ENCODE measurements around the gene MYL11. TPM values are rescaled to one million over a fixed set of nuclear protein-coding genes. Genes with fewer than 3 reads are reported as not detected.
A peak's percentile ranks its signal among the peaks of the same experiment; 100 is the strongest.

MYL11 gene
- total RNA-seq, 1 experiment from 2014 or later = not detected

- Histone ChIP-seq H3K9me3 (ENCODE audit: control insufficient read depth in 1 of 2, insufficient read depth in 1 of 2, low read depth in 1 of 2, low read length in 2 of 2) (no peaks in the 10 kb centered on the region), H3K4me3 (replicated peaks in 1 of 2; ENCODE audit: low read depth in 1 of 2, low read length in 2 of 2) (no peak overlapping the region), H3K79me2 (ENCODE audit: insufficient read depth, low read length) (peaks cover 27% of the 10 kb centered on the region), H3K27ac (ENCODE audit: low read depth, low read length) (peak overlapping the region; percentile 83; the same call in 1 of the 2 replicates), H3K9ac (ENCODE audit: low read length) (no peak overlapping the region), H2AFZ (ENCODE audit: low read depth, low read length, poor library complexity, severe bottlenecking) (no peak overlapping the region), H3K36me3 (ENCODE audit: control insufficient read depth in 1 of 2, insufficient read depth in 2 of 2, low read length in 2 of 2) (peaks cover 10 to 34% of the 10 kb centered on the region in 2 experiments; a peak in 2 of 4 replicates), H3K27me3 (ENCODE audit: insufficient read depth, low read length) (no peaks in the 10 kb centered on the region), H3K4me2 (ENCODE audit: low read length) (peak overlapping the region; percentile 28; the same call in 1 of the 2 replicates), H4K20me1 (ENCODE audit: insufficient read depth) (peaks cover 3% of the 10 kb centered on the region; the same call in 1 of the 2 replicates), H3K9me2 (ENCODE audit: insufficient read depth) (no peaks in the 10 kb centered on the region), H3K4me1 (ENCODE audit: control insufficient read depth in 1 of 2, insufficient read depth in 2 of 2, low read length in 2 of 2) (peaks cover 6 to 40% of the 10 kb centered on the region in 2 experiments; a peak in 3 of 4 replicates)
- ChIA-PET CTCF (interaction anchor here (0.9 to 4.9 kb wide), 10 partner anchors 8 to 324 kb away, joined by 3 to 52 read pairs (median 6); partner anchors contain the start of genes DCTPP1, ZNF48 and ZNF771), RAD21 (ENCODE audit: low non-redundant PET in 1 of 2, low total read pairs in 2 of 2, uncharacterized antibody in 2 of 2, unreplicated experiment in 2 of 2) (interaction anchor here (0.9 to 1.4 kb wide), 3 partner anchors 10 to 13 kb away, joined by 3 to 4 read pairs (median 4); partner anchors contain the start of genes DCTPP1 (in 2 of the 2) and ZNF771 (in 1 of the 2)), POLR2A (interaction anchor here (0.9 to 2.0 kb wide), 6 partner anchors 7 to 217 kb away, joined by 3 to 15 read pairs (median 7); partner anchors contain the start of genes DCTPP1, ZNF48, ZNF764 and ZNF771)
- intact Hi-C loops (cut with micrococcal nuclease) = no loop called here
- no TSS peak for BruUV-seq (replicated peaks)
- DNase-seq (ENCODE audit: low read depth, low spot score) (no peak), ATAC-seq (no peak)
- no peak for TF ChIP-seq RAD21 (IDR thresholded peaks at IDR 0.05; ENCODE audit: low read depth)
- no peak for TF ChIP-seq MAX (IDR thresholded peaks at IDR 0.05)
- TF ChIP-seq ZNF274 (IDR thresholded peaks at IDR 0.05; ENCODE audit: low read depth, low read length) = no peak
- TF ChIP-seq SIN3A (IDR thresholded peaks at IDR 0.05; ENCODE audit: low read depth) = no peak
- no peak for TF ChIP-seq EGR1 (IDR thresholded peaks at IDR 0.05; ENCODE audit: low read depth)
- no peak for TF ChIP-seq REST (IDR thresholded peaks at IDR 0.05; ENCODE audit: low read depth)
- TF ChIP-seq POLR2A (IDR thresholded peaks at IDR 0.05; ENCODE audit: borderline replicate concordance, extremely low read depth, insufficient read depth, insufficient read length) = no peak
- TF ChIP-seq EZH2 (IDR thresholded peaks at IDR 0.05) = no peak
- no peak for TF ChIP-seq FOSL1 (IDR thresholded peaks at IDR 0.05; ENCODE audit: low read depth)
- no peak for TF ChIP-seq ELF1 (IDR thresholded peaks at IDR 0.05; ENCODE audit: borderline replicate concordance, low read depth)
- no peak for TF ChIP-seq POLR2AphosphoS5 (IDR thresholded peaks at IDR 0.05; ENCODE audit: low read depth, low read length)
- TF ChIP-seq ZBTB33 (IDR thresholded peaks at IDR 0.05; ENCODE audit: extremely low read depth, insufficient replicate concordance, low read length) = no peak
- TF ChIP-seq CEBPB (IDR thresholded peaks at IDR 0.05; ENCODE audit: low read depth) = no peak
- no peak for TF ChIP-seq ATF3 (IDR thresholded peaks at IDR 0.05)
- no peak for TF ChIP-seq CTCF (IDR thresholded peaks at IDR 0.05 in 2 of 3, conservative IDR thresholded peaks at IDR 0.05 in 1 of 3; ENCODE audit: borderline replicate concordance in 1 of 3, insufficient read depth in 1 of 3, low read depth in 2 of 3, low read length in 2 of 3)
- no peak for TF ChIP-seq CBX3 (IDR thresholded peaks at IDR 0.05; ENCODE audit: low read depth)
- TF ChIP-seq ZFX (IDR thresholded peaks at IDR 0.05) = no peak
Measured at GRCh38 chr16:30416624-30417528, 42.3 kb downstream of the MYL11 start.
